K562 (cell line): ENCODE results near the gene NTNG1. TPM values are rescaled to one million over a fixed set of nuclear protein-coding genes. Genes with fewer than 3 reads are reported as not detected.

Experiments used
- ATAC-seq: fragments of 200-7000 bp; cut with Tn5 transposase; 3 replicates; pipeline ENCODE4 v1.9.1; 2020; ENCODE audit warnings: moderate library complexity
- BruUV-seq: library from RNA; stranded (reverse); fragments of 400-500 nt; replicated peaks from 2 replicates; lab custom pipeline; 2021; lab: Mats Ljungman, UMichigan
- CTCF ChIA-PET: fragments of 300-600 bp; formaldehyde crosslinking; extraction: SDS; loops from one replicate; lab custom pipeline; 2021; ENCODE audit warnings: low intra/inter-chr PET ratio; lab: Yijun Ruan, JAX
- POLR2A ChIA-PET: fragments of 300-600, 350-650 bp; sonication (Branson Sonifier 250); formaldehyde crosslinking; extraction: SDS; loops from one replicate; lab custom pipeline; 2021; ENCODE audit warnings: antibody characterized with exemption, inconsistent platforms; lab: Yijun Ruan, JAX
- DNase-seq, 4 experiments: peaks; one replicate each; pipeline versions ENCODE4 v3.0.0 to v3.0.0-alpha.2; 2011 to 2018; ENCODE audit warnings: low spot score in 3 of 4, mixed read lengths in 3 of 4; ENCODE audit errors: extremely low read depth in 1 of 4
- FAIRE-seq: peaks from 2 replicates; lab custom pipeline; 2011; peaks lifted over from hg19 to GRCh38; lab: Jason Lieb, UNC
- H2AFZ ChIP-seq: 2 replicates; pipeline ENCODE4 v1.6.0; 2011; ENCODE audit warnings: low read depth, low read length, control low read depth, inconsistent platforms
- H3K27ac ChIP-seq: fragments of 200-600 bp; 3 replicates; pipeline ENCODE4 v1.8.0; 2011; ENCODE audit warnings: low read depth, mild to moderate bottlenecking, control low read depth, inconsistent platforms, low read length, moderate library complexity, mixed read lengths; ENCODE audit errors: extremely low read depth
- H3K27me3 ChIP-seq, 2 experiments: fragments of 300-600 bp in 1 of 2; 2 replicates in 1 of 2; 3 replicates in 1 of 2; pipeline versions ENCODE4 v1.6.0 to v1.8.0; 2011; ENCODE audit warnings: inconsistent platforms in 2 of 2, low read length in 2 of 2, mild to moderate bottlenecking in 1 of 2, mixed read lengths in 1 of 2, moderate library complexity in 1 of 2; ENCODE audit not compliant: control insufficient read depth in 2 of 2, insufficient read depth in 2 of 2
- H3K36me3 ChIP-seq: fragments of 300-600 bp; 3 replicates; pipeline ENCODE4 v1.8.0; 2011; ENCODE audit warnings: mild to moderate bottlenecking, low read length, inconsistent platforms; ENCODE audit not compliant: control insufficient read depth, insufficient read depth
- H3K4me1 ChIP-seq, 2 experiments: fragments of 200-600 bp in 1 of 2; replicated peaks in 1 of 2; 2 replicates in 1 of 2; 3 replicates in 1 of 2; pipeline versions ENCODE4 v1.5.1 to v1.8.0; 2011; ENCODE audit warnings: inconsistent platforms in 2 of 2, low read length in 2 of 2, mild to moderate bottlenecking in 1 of 2, mixed read lengths in 1 of 2, moderate library complexity in 1 of 2; ENCODE audit not compliant: control insufficient read depth in 2 of 2, insufficient read depth in 2 of 2
- H3K4me2 ChIP-seq: 2 replicates; pipeline ENCODE4 v1.6.1; 2011; ENCODE audit warnings: low read length, control low read depth, inconsistent platforms, mixed read lengths; ENCODE audit not compliant: insufficient read depth
- H3K4me3 ChIP-seq: fragments of 200-600 bp; sonication (generic), shearing (Covaris generic); 2 replicates; pipeline ENCODE4 v1.5.1; 2016; ENCODE audit warnings: control low read depth, inconsistent platforms
- H3K79me2 ChIP-seq: fragments of 200-600 bp; 3 replicates; pipeline ENCODE4 v1.8.0; 2011; ENCODE audit warnings: low read length, inconsistent platforms; ENCODE audit not compliant: control insufficient read depth, insufficient read depth
- H3K9ac ChIP-seq, 2 experiments: 2 replicates each; pipeline versions ENCODE4 v1.6.0 to v1.6.1; 2011; ENCODE audit warnings: low read depth in 2 of 2, low read length in 2 of 2, control low read depth in 1 of 2, inconsistent platforms in 1 of 2, mild to moderate bottlenecking in 1 of 2, mixed read lengths in 1 of 2; ENCODE audit not compliant: insufficient read depth in 1 of 2
- H3K9me1 ChIP-seq: one replicate; pipeline ENCODE4 v1.6.0; 2011; ENCODE audit warnings: inconsistent platforms, mild to moderate bottlenecking, low read length, moderate library complexity; ENCODE audit not compliant: control insufficient read depth, insufficient read depth
- H3K9me3 ChIP-seq: replicated peaks from 2 replicates; pipeline ENCODE4 v1.5.1; 2011; ENCODE audit warnings: low read depth, low read length, inconsistent platforms; ENCODE audit not compliant: control insufficient read depth, insufficient read depth
- H4K20me1 ChIP-seq: replicated peaks from 2 replicates; pipeline ENCODE4 v1.6.1; 2011; ENCODE audit warnings: low read length, inconsistent platforms, mixed read lengths; ENCODE audit not compliant: control insufficient read depth, insufficient read depth
- C11orf30 ChIP-seq: fragments of 450-650 bp; IDR thresholded peaks from 2 replicates; pipeline ENCODE4 v1.6.1; 2016; ENCODE audit warnings: low read depth, mild to moderate bottlenecking
- CHD1 ChIP-seq: fragments of 200-600 bp; sonication (generic); IDR thresholded peaks from one replicate; pipeline ENCODE4 v1.6.1; 2012; ENCODE audit warnings: mild to moderate bottlenecking, moderate library complexity, low read length, inconsistent platforms
- HDGF ChIP-seq: fragments of 450-650 bp; IDR thresholded peaks from 2 replicates; pipeline ENCODE4 v1.6.1; 2016
- POLR3G ChIP-seq: IDR thresholded peaks from 2 replicates; pipeline ENCODE4 v1.6.1; 2011; ENCODE audit not compliant: insufficient read length, insufficient replicate concordance; ENCODE audit errors: extremely low read depth
- PPARD ChIP-seq: fragments of 250-450 bp; sonication (Bioruptor Pico); IDR thresholded peaks from 2 replicates; pipeline ENCODE4 v1.8.0; 2022; ENCODE audit warnings: inconsistent platforms, mild to moderate bottlenecking, moderate library complexity
- RHOXF2B ChIP-seq: fragments of 250-450 bp; sonication (Bioruptor Pico); conservative IDR thresholded peaks from 2 replicates; pipeline ENCODE4 v1.5.1; 2021
- STAT5A ChIP-seq: IDR thresholded peaks from 2 replicates; pipeline ENCODE4 v1.6.1; 2012; ENCODE audit warnings: low read length, inconsistent platforms, borderline replicate concordance
- ZBTB8A ChIP-seq: fragments of 450-650 bp; IDR thresholded peaks from 2 replicates; pipeline ENCODE4 v1.6.1; 2018; ENCODE audit warnings: mild to moderate bottlenecking, moderate library complexity; ENCODE audit not compliant: partially characterized antibody
- ZNF197 ChIP-seq: fragments of 200-800 bp; sonication (Bioruptor generic); IDR thresholded peaks from 2 replicates; pipeline ENCODE4 v1.6.1; 2016; ENCODE audit warnings: low read depth, missing genetic modification characterization, missing compliant biosample characterization
- ZSCAN29 ChIP-seq: fragments of 450-650 bp; IDR thresholded peaks from 2 replicates; pipeline ENCODE4 v1.6.1; 2017
- WGBS: fragments of 100-300 bp; shearing (Covaris generic); methylation state at CpG from one replicate; pipeline ENCODE4 v1.1.6; 2016; ENCODE audit warnings: low coverage, mixed read lengths; ENCODE audit not compliant: insufficient coverage; ENCODE audit errors: missing lambda C conversion rate; 5-methylcytosine and 5-hydroxymethylcytosine counted together
- in situ Hi-C: fragments of 300-500 bp; cut with MboI; formaldehyde crosslinking; loops from 4 replicates; pipeline ENCODE4 v1.15.0; 2018; ENCODE audit warnings: inconsistent platforms, mixed read lengths
- intact Hi-C: fragments of 100-400 bp; cut with micrococcal nuclease; formaldehyde crosslinking; loops from 2 replicates; pipeline ENCODE4 v1.14.2; 2022
- polyA plus RNA-seq, 8 experiments: library from polyadenylated mRNA; depleted of rRNA in 4 of 8; stranded (reverse) in 5 of 8; unstranded in 3 of 8; fragments of >200 nt; fragmentation: Nextera tagmentation in 2 of 8; fragmentation: Illumina TruSeq in 1 of 8; extraction: Ambion mirVana in 2 of 8; extraction: Trizol in 1 of 8; gene quantifications; 2 replicates each; pipeline versions ENCODE4 v1.2.1 to v1.2.3, GENCODE V29; 2011 to 2014; ENCODE audit warnings: inconsistent platforms in 1 of 8, missing spikeins in 1 of 8
- total RNA-seq, 7 experiments: library from RNA; depleted of rRNA in 6 of 7; stranded (reverse); fragments of >200 nt in 6 of 7; fragmentation: Illumina TruSeq in 2 of 7; extraction: Trizol in 2 of 7; gene quantifications; 2 replicates each; pipeline versions ENCODE4 v1.2.1 to v1.2.3, GENCODE V29; 2011 to 2021; ENCODE audit warnings: low replicate concordance in 1 of 7
- TF ChIP-seq, protein P1 (sequence below): fragments of 200-600 bp; sonication (generic); IDR thresholded peaks from one replicate; pipeline ENCODE4 v1.6.1; 2012; ENCODE audit warnings: mild to moderate bottlenecking, low read depth, low read length, inconsistent platforms
- TF ChIP-seq, protein P2 (sequence below): fragments of 450-650 bp; IDR thresholded peaks from 2 replicates; pipeline ENCODE4 v1.6.1; 2014; ENCODE audit warnings: low read depth, mild to moderate bottlenecking, moderate library complexity, borderline replicate concordance

Gene NTNG1
- total and polyA plus RNA-seq, 9 of the 15 experiments (the other 6 are each of a cell fraction or from before 2014, with no cell fraction given): not detected

DNA sequence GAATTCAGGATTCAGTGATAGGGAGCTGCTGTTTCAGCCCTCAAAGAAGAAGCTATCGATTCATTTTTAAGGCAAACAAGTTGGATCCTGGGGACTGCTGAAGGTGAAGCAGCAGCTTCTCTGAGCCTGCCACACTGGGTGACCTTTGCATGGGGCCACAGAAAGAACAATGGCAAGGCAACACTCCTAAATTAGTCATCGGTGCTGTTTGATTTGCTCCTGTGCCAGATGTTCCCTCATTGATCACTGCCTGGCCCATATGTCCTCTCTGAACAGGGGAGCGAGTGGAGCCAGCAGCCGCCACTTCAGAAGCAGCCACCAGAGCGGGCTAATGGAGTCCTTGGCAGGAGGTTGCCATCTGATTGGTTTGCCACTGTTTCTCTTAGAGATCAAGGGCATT, 391.5 kb downstream of the NTNG1 start:
- Histone ChIP-seq H3K36me3 (no peaks in the 10 kb centered on the region), H3K4me1 (no peaks in the 10 kb centered on the region), H3K27ac (no peak overlapping the region), H2AFZ (no peak overlapping the region), H3K4me3 (no peak overlapping the region), H3K27me3 (no peaks in the 10 kb centered on the region; a peak in 1 of 5 replicates), H3K4me2 (no peak overlapping the region), H3K9me1 (no peaks in the 10 kb centered on the region), H3K9ac (no peak overlapping the region), H4K20me1 (no peaks in the 10 kb centered on the region), H3K79me2 (no peaks in the 10 kb centered on the region), H3K9me3 (no peaks in the 10 kb centered on the region)
- intact Hi-C loops (no loop called here), in situ Hi-C loops (no loop called here)
- CTCF ChIA-PET: no interaction called here
- no peak for FAIRE-seq
- DNase-seq: no peak
- 1% methylated on average over 5 of the region's 5 CpGs for WGBS
- POLR2A ChIA-PET: no interaction called here
- BruUV-seq: no TSS peak
- no peak for ATAC-seq
- TF ChIP-seq STAT5A: no peak
- TF ChIP-seq, protein P1, sequence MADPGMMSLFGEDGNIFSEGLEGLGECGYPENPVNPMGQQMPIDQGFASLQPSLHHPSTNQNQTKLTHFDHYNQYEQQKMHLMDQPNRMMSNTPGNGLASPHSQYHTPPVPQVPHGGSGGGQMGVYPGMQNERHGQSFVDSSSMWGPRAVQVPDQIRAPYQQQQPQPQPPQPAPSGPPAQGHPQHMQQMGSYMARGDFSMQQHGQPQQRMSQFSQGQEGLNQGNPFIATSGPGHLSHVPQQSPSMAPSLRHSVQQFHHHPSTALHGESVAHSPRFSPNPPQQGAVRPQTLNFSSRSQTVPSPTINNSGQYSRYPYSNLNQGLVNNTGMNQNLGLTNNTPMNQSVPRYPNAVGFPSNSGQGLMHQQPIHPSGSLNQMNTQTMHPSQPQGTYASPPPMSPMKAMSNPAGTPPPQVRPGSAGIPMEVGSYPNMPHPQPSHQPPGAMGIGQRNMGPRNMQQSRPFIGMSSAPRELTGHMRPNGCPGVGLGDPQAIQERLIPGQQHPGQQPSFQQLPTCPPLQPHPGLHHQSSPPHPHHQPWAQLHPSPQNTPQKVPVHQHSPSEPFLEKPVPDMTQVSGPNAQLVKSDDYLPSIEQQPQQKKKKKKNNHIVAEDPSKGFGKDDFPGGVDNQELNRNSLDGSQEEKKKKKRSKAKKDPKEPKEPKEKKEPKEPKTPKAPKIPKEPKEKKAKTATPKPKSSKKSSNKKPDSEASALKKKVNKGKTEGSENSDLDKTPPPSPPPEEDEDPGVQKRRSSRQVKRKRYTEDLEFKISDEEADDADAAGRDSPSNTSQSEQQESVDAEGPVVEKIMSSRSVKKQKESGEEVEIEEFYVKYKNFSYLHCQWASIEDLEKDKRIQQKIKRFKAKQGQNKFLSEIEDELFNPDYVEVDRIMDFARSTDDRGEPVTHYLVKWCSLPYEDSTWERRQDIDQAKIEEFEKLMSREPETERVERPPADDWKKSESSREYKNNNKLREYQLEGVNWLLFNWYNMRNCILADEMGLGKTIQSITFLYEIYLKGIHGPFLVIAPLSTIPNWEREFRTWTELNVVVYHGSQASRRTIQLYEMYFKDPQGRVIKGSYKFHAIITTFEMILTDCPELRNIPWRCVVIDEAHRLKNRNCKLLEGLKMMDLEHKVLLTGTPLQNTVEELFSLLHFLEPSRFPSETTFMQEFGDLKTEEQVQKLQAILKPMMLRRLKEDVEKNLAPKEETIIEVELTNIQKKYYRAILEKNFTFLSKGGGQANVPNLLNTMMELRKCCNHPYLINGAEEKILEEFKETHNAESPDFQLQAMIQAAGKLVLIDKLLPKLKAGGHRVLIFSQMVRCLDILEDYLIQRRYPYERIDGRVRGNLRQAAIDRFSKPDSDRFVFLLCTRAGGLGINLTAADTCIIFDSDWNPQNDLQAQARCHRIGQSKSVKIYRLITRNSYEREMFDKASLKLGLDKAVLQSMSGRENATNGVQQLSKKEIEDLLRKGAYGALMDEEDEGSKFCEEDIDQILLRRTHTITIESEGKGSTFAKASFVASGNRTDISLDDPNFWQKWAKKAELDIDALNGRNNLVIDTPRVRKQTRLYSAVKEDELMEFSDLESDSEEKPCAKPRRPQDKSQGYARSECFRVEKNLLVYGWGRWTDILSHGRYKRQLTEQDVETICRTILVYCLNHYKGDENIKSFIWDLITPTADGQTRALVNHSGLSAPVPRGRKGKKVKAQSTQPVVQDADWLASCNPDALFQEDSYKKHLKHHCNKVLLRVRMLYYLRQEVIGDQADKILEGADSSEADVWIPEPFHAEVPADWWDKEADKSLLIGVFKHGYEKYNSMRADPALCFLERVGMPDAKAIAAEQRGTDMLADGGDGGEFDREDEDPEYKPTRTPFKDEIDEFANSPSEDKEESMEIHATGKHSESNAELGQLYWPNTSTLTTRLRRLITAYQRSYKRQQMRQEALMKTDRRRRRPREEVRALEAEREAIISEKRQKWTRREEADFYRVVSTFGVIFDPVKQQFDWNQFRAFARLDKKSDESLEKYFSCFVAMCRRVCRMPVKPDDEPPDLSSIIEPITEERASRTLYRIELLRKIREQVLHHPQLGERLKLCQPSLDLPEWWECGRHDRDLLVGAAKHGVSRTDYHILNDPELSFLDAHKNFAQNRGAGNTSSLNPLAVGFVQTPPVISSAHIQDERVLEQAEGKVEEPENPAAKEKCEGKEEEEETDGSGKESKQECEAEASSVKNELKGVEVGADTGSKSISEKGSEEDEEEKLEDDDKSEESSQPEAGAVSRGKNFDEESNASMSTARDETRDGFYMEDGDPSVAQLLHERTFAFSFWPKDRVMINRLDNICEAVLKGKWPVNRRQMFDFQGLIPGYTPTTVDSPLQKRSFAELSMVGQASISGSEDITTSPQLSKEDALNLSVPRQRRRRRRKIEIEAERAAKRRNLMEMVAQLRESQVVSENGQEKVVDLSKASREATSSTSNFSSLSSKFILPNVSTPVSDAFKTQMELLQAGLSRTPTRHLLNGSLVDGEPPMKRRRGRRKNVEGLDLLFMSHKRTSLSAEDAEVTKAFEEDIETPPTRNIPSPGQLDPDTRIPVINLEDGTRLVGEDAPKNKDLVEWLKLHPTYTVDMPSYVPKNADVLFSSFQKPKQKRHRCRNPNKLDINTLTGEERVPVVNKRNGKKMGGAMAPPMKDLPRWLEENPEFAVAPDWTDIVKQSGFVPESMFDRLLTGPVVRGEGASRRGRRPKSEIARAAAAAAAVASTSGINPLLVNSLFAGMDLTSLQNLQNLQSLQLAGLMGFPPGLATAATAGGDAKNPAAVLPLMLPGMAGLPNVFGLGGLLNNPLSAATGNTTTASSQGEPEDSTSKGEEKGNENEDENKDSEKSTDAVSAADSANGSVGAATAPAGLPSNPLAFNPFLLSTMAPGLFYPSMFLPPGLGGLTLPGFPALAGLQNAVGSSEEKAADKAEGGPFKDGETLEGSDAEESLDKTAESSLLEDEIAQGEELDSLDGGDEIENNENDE: no peak
- TF ChIP-seq ZNF197 (CRISPR knock-in tag): no peak
- no peak for TF ChIP-seq C11orf30
- TF ChIP-seq RHOXF2B (CRISPR knock-in tag): no peak
- no peak for TF ChIP-seq ZSCAN29
- no peak for TF ChIP-seq ZBTB8A
- no peak for TF ChIP-seq PPARD
- TF ChIP-seq POLR3G: no peak
- no peak for TF ChIP-seq CHD1
- TF ChIP-seq, protein P2, sequence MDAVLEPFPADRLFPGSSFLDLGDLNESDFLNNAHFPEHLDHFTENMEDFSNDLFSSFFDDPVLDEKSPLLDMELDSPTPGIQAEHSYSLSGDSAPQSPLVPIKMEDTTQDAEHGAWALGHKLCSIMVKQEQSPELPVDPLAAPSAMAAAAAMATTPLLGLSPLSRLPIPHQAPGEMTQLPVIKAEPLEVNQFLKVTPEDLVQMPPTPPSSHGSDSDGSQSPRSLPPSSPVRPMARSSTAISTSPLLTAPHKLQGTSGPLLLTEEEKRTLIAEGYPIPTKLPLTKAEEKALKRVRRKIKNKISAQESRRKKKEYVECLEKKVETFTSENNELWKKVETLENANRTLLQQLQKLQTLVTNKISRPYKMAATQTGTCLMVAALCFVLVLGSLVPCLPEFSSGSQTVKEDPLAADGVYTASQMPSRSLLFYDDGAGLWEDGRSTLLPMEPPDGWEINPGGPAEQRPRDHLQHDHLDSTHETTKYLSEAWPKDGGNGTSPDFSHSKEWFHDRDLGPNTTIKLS: no peak
- no peak for TF ChIP-seq HDGF
